ENCODE measurements around the gene SLC35F2. TPM values are rescaled to one million over a fixed set of nuclear protein-coding genes. Genes with fewer than 3 reads are reported as not detected.

The SLC35F2 gene
- polyA plus RNA-seq, 2 donors = 9.3 to 12.6 TPM

DNA sequence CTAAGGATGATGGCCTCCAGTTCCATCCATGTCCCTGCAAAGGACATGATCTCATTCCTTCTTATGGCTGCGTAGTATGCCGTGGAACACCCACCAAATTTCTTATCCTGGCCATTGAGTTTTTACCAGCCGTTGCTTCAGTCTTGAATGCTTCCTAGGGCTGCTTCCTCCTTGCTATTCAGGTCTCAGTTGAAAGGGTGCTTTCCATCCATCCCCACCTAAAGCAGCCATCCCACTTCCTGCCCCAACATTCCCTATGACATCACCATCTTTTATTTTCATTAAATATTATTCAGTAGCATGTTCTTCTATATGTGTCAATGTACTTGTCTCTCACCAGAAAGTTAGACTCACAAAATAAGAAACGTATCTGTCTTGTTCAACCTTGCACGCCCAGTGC is 106.1 kb downstream of the SLC35F2 start:
- H3K36me3 ChIP-seq (ENCODE audit: control insufficient read depth in 2 of 2, insufficient read depth in 2 of 2, low read length in 1 of 2) = no peaks in the 10 kb centered on the region
- H3K9me3 ChIP-seq (ENCODE audit: control insufficient read depth in 2 of 2, insufficient read depth in 1 of 2, low read depth in 1 of 2, low read length in 1 of 2) = no peaks in the 10 kb centered on the region
- WGBS, 2 donors = 64 to 72% methylated on average over 5 of the region's 5 CpGs
- H3K27ac ChIP-seq (ENCODE audit: low read depth in 2 of 2, low read length in 1 of 2) = no peak overlapping the region
- H3K4me1 ChIP-seq (ENCODE audit: control insufficient read depth in 2 of 2, insufficient read depth in 2 of 2, low read length in 1 of 2) = no peaks in the 10 kb centered on the region
- H3K4me3 ChIP-seq (ENCODE audit: low read depth in 1 of 2, low read length in 2 of 2) = no peak overlapping the region
- H3K27me3 ChIP-seq (ENCODE audit: control insufficient read depth in 1 of 2, insufficient read depth in 2 of 2, low read length in 2 of 2) = no peaks in the 10 kb centered on the region

DNA sequence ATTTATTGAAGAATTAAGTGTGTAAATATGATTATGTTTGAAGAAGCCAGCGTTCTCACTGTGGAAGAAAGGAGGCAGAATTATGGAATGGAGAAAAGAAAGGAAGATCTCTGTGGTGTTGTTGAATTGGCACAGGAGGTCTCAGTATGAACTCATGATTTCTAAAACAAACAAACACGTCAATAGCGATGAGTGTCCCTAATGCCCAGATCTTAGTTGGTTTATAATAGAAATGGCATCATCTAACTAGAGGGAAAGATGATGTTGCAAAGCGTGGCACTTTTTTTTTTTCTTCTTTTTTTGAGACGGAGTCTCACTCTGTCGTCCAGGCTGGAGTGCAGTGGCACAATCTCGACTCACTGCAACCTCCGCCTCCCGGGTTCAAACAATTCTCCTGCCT is 107.5 kb downstream of the SLC35F2 start:
- H3K27ac ChIP-seq (ENCODE audit: low read depth in 2 of 2, low read length in 1 of 2) = no peak overlapping the region
- no peak overlapping the region for H3K4me3 ChIP-seq (ENCODE audit: low read depth in 1 of 2, low read length in 2 of 2)
- no peaks in the 10 kb centered on the region for H3K36me3 ChIP-seq (ENCODE audit: control insufficient read depth in 2 of 2, insufficient read depth in 2 of 2, low read length in 1 of 2)
- H3K4me1 ChIP-seq (ENCODE audit: control insufficient read depth in 2 of 2, insufficient read depth in 2 of 2, low read length in 1 of 2) = no peaks in the 10 kb centered on the region
- no peaks in the 10 kb centered on the region for H3K27me3 ChIP-seq (ENCODE audit: control insufficient read depth in 1 of 2, insufficient read depth in 2 of 2, low read length in 2 of 2)
- no peaks in the 10 kb centered on the region for H3K9me3 ChIP-seq (ENCODE audit: control insufficient read depth in 2 of 2, insufficient read depth in 1 of 2, low read depth in 1 of 2, low read length in 1 of 2)
- 81 to 87% methylated on average over 9 of the region's 9 CpGs for WGBS, 2 donors

DNA sequence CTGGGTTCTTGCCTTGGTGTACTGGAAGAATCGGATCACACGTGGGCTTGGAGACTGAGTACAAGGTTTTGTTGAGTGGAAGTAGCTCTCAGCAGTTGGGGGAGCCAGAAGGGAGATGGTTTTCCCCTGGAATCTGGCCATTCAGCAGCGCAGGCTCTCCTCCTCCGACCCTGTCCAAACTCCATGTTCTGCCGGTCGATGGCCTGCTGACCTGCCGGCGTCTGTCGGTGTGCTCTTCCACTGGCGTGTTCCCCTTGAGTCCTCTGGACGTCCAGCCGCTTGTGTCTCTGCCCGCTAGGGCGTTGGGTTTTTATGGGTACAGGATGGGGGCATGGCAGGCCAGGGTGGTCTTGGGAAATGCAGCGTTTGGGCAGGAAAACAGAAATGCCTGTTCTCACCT is 108.3 kb downstream of the SLC35F2 start:
- 83 to 86% methylated on average over 15 of the region's 15 CpGs for WGBS, 2 donors

DNA sequence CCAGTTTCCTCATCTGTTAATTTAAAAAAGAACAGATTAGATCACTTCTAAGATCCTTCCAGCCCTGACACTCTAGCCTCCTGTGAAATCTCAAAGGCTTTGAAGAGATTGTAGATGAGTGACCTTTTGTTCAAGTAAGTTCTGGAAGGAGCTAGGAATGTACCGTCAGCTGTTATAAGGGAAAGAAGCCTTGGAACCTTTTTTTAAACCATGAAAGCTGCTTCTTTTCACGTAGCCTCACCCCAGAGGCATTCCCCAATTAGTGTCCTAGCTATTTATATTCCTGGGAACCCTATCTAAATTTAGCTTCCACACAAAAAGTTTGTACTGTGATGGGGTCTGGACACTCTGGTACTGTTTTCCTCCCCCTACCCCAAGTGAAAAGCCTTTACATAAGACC is 111.0 kb downstream of the SLC35F2 start:
- Histone ChIP-seq H3K9me3 (ENCODE audit: control insufficient read depth in 2 of 2, insufficient read depth in 1 of 2, low read depth in 1 of 2, low read length in 1 of 2) (no peaks in the 10 kb centered on the region), H3K36me3 (ENCODE audit: control insufficient read depth in 2 of 2, insufficient read depth in 2 of 2, low read length in 1 of 2) (no peaks in the 10 kb centered on the region), H3K4me1 (ENCODE audit: control insufficient read depth in 2 of 2, insufficient read depth in 2 of 2, low read length in 1 of 2) (no peaks in the 10 kb centered on the region), H3K4me3 (ENCODE audit: low read depth in 1 of 2, low read length in 2 of 2) (no peak overlapping the region), H3K27me3 (ENCODE audit: control insufficient read depth in 1 of 2, insufficient read depth in 2 of 2, low read length in 2 of 2) (no peaks in the 10 kb centered on the region), H3K27ac (ENCODE audit: low read depth in 2 of 2, low read length in 1 of 2) (no peak overlapping the region)
- WGBS, 2 donors = 42 to 44% methylated on average over 2 of the region's 2 CpGs

More for the DNA sequence above, 108.3 kb downstream of the SLC35F2 start:
- no peaks in the 10 kb centered on the region for H3K36me3 ChIP-seq (ENCODE audit: control insufficient read depth in 2 of 2, insufficient read depth in 2 of 2, low read length in 1 of 2)
- H3K27me3 ChIP-seq (ENCODE audit: control insufficient read depth in 1 of 2, insufficient read depth in 2 of 2, low read length in 2 of 2) = no peaks in the 10 kb centered on the region
- no peak overlapping the region for H3K4me3 ChIP-seq (ENCODE audit: low read depth in 1 of 2, low read length in 2 of 2)
- H3K9me3 ChIP-seq (ENCODE audit: control insufficient read depth in 2 of 2, insufficient read depth in 1 of 2, low read depth in 1 of 2, low read length in 1 of 2) = no peaks in the 10 kb centered on the region
- H3K27ac ChIP-seq (ENCODE audit: low read depth in 2 of 2, low read length in 1 of 2) = no peak overlapping the region
- H3K4me1 ChIP-seq (ENCODE audit: control insufficient read depth in 2 of 2, insufficient read depth in 2 of 2, low read length in 1 of 2) = no peaks in the 10 kb centered on the region

DNA sequence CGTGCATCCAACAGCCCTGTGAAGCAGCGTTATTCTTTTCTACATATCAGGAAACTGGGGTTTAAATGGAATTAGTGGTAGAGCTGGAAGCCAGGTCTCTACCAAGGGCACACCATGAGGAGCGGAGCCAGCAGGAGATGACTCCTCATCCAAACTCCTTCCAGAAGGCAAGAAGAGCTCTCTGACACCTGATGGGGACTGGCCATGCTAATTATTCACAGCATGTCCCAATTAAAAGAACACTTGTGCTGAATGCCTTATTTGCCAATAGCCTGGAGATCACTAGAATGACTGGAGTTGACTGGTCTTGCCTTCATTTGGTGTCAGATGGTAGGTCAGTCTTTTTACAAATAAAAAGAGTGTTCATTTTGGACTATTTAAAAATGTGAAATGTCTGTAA is 113.9 kb downstream of the SLC35F2 start:
- Histone ChIP-seq H3K27me3 (ENCODE audit: control insufficient read depth in 1 of 2, insufficient read depth in 2 of 2, low read length in 2 of 2) (no peaks in the 10 kb centered on the region), H3K4me3 (ENCODE audit: low read depth in 1 of 2, low read length in 2 of 2) (no peak overlapping the region), H3K27ac (ENCODE audit: low read depth in 2 of 2, low read length in 1 of 2) (no peak overlapping the region), H3K36me3 (ENCODE audit: control insufficient read depth in 2 of 2, insufficient read depth in 2 of 2, low read length in 1 of 2) (no peaks in the 10 kb centered on the region), H3K4me1 (ENCODE audit: control insufficient read depth in 2 of 2, insufficient read depth in 2 of 2, low read length in 1 of 2) (no peaks in the 10 kb centered on the region), H3K9me3 (ENCODE audit: control insufficient read depth in 2 of 2, insufficient read depth in 1 of 2, low read depth in 1 of 2, low read length in 1 of 2) (no peaks in the 10 kb centered on the region)
- 63 to 80% methylated on average over 3 of the region's 3 CpGs for WGBS, 2 donors

DNA sequence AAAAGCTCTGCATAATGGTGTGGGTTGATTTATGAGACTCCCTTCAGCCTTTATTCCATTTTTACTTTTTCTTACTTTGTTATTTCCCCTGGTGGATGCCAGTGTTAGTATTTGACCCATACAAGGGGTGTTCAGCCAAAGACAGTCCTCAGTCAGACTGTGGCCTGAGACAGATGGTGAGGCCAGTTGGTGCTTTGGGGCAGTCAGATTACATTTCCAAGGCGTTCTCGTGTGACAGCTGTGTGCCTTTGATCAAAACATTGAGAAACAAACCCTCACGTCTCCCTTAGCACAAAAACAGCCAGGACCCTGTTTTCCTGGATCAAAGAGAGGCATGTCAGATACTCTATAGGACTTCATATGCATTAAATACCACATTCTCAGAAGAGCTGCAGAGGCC is 115.4 kb downstream of the SLC35F2 start:
- Histone ChIP-seq H3K36me3 (ENCODE audit: control insufficient read depth in 2 of 2, insufficient read depth in 2 of 2, low read length in 1 of 2) (no peaks in the 10 kb centered on the region), H3K27me3 (ENCODE audit: control insufficient read depth in 1 of 2, insufficient read depth in 2 of 2, low read length in 2 of 2) (no peaks in the 10 kb centered on the region), H3K9me3 (ENCODE audit: control insufficient read depth in 2 of 2, insufficient read depth in 1 of 2, low read depth in 1 of 2, low read length in 1 of 2) (no peaks in the 10 kb centered on the region), H3K4me1 (ENCODE audit: control insufficient read depth in 2 of 2, insufficient read depth in 2 of 2, low read length in 1 of 2) (no peaks in the 10 kb centered on the region), H3K4me3 (ENCODE audit: low read depth in 1 of 2, low read length in 2 of 2) (no peak overlapping the region), H3K27ac (ENCODE audit: low read depth in 2 of 2, low read length in 1 of 2) (no peak overlapping the region)
- 39 to 41% methylated on average over 3 of the region's 3 CpGs for WGBS, 2 donors

DNA sequence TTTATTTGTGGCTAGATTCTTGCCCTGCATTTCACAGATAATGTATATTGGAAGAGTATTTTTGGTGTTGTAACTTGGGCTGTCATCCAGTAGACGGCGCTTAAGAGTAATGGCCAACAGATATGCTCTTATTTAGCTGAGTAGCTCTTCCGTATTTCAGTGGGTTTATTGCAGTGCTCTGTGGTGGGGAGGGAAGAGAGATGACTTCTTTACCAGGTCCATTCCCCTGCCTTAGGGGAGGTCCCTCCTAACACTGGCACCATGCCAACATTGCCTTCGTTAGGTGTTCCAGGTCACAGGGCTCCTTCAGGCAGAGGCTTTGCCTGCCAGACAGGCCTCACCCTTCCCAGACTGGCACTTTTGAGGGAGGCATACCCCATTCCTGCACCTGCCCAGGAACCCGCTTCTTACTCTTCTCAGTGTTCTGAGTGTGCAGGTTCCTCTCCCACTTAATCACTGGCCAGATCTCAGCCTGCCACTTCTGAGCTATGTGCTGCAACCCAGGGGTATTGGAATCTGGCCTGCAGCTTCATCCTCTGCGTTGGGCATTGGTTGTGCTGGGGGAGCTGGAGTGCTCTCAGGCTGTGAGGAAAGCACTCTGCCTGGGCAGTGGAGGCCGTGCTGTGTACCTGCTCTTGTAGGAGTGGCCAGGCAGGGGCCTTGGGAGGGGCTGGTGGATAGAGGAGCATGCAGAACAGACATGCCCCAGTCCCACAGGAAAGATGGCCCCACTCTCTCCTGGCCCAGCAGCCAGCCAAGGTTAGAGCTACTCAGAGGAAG is 117.4 kb downstream of the SLC35F2 start:
- Histone ChIP-seq H3K27ac (ENCODE audit: low read depth in 2 of 2, low read length in 1 of 2) (no peak overlapping the region), H3K36me3 (ENCODE audit: control insufficient read depth in 2 of 2, insufficient read depth in 2 of 2, low read length in 1 of 2) (no peaks in the 10 kb centered on the region), H3K4me3 (ENCODE audit: low read depth in 1 of 2, low read length in 2 of 2) (no peak overlapping the region), H3K27me3 (ENCODE audit: control insufficient read depth in 1 of 2, insufficient read depth in 2 of 2, low read length in 2 of 2) (no peaks in the 10 kb centered on the region), H3K9me3 (ENCODE audit: control insufficient read depth in 2 of 2, insufficient read depth in 1 of 2, low read depth in 1 of 2, low read length in 1 of 2) (no peaks in the 10 kb centered on the region), H3K4me1 (ENCODE audit: control insufficient read depth in 2 of 2, insufficient read depth in 2 of 2, low read length in 1 of 2) (no peaks in the 10 kb centered on the region)
- 48 to 49% methylated on average over 7 of the region's 7 CpGs for WGBS, 2 donors

Other genes with a start within 250 kb of the SLC35F2 start
- under 1 TPM in 1 of 2 donors, not detected in 1; 0.21 TPM for gene SLN, start 146.7 kb downstream of the SLC35F2 start, polyA plus RNA-seq
- gene RAB39A, start 69.7 kb upstream of the SLC35F2 start, polyA plus RNA-seq = under 1 TPM in 1 of 2 donors, not detected in 1; 0.04 TPM
- gene CUL5, start 150.1 kb upstream of the SLC35F2 start, polyA plus RNA-seq = 1 to 10 TPM; 3.2 to 4.9 TPM